Stimulated activated CD4-positive, alpha-beta T cell treated with anti-CD3 and anti-CD28 coated beads, TNF-alpha, amount 100 ng/mL, for 1 hour (primary cell): ENCODE results near the gene CNOT2.

ENCODE experiments used
- DNase-seq, 3 donors: peaks; one replicate each; pipeline ENCODE4 v3.0.0-alpha.2; 2020; ENCODE audit warnings: low read depth in 3 of 3, low spot score in 1 of 3

Gene CNOT2, protein sequence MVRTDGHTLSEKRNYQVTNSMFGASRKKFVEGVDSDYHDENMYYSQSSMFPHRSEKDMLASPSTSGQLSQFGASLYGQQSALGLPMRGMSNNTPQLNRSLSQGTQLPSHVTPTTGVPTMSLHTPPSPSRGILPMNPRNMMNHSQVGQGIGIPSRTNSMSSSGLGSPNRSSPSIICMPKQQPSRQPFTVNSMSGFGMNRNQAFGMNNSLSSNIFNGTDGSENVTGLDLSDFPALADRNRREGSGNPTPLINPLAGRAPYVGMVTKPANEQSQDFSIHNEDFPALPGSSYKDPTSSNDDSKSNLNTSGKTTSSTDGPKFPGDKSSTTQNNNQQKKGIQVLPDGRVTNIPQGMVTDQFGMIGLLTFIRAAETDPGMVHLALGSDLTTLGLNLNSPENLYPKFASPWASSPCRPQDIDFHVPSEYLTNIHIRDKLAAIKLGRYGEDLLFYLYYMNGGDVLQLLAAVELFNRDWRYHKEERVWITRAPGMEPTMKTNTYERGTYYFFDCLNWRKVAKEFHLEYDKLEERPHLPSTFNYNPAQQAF

DNA sequence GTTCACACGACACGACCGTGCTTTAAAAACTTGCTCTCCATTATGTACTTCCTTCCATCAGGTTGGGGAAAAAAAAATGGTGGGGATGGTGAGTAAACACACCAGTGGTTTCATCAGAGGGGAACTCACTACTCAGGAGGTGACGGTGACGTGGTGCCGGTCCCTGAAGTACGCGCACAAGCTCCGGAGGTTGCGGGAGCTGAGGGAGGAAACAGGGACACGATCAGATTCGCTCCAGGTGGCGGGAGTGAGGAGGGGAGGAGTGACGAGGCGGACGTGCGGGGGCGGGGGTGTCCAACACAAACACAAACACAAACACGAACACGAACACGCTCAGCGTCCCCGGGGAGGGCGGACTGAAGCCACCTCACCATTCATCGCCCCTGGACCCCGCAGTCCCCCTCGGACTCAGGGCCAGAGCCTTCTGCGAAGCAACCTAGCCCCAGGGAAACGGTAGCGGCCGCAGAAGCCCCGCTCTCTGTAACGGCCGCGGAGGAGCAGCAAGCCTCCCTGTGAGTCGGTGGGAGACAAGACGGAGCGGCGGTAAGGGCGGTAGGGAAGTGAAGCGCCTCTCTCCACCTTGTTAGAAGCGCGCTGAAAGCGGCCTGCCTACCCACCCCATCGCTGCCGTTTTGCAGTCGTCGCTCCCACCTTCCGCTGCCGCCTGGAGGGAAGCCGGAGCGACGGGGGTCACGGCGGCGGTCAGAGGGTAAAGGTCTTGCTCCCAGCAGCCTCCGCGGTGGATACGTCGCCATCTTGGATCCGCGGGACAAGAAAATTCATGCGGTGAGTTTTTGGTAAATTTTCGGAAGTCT, at the start of gene CNOT2:
Gene CNOT2 (plus strand): TSS at position 739 of the 815 bp plus-strand sequence. CDS start 34,794 bp downstream, outside the sequence.
- peak; percentile 67 to 87 (median 73) for DNase-seq

DNA sequence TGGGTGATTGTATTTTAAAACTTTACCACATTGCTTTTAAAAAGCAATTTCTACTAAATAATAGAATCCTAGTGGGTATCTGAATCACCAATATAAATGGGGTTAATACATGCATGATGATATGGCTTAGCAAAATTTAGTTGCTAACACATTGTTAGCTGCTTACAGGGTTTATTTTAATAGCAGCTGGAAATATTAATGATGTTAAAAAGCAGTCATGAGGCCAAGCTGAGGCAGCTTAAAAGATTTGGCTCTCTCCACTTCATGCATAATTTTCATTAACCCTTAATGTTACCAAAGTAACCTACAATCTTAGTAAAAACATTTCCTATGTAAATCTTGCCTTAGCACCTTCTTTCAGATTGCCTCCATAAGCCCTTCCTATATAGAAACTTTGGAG, 49.2 kb upstream of the CNOT2 start:
- no peak for DNase-seq

DNA sequence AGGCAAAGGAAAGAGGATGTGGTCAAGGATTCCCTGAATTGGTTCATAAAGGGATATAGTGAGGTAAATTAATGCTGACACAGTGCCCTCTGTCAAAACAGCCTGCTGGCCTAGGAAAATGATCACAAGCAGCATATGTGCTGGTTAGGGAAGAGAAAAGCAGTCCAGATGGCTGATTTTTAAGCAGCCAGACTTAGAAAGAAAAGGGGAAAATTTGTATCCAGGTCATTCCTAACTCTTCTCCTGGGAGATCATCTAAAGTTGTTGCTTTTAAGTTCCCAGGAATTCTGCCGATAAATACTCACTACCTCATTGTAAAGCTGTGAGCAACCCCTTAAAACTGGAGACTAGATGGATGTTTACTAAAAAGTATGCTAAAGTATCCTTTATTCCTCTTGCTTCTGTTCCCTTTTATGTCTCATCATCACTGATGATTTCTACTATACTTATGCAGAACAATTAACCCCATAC, 46.4 kb upstream of the CNOT2 start:
- DNase-seq, result no peak

DNA sequence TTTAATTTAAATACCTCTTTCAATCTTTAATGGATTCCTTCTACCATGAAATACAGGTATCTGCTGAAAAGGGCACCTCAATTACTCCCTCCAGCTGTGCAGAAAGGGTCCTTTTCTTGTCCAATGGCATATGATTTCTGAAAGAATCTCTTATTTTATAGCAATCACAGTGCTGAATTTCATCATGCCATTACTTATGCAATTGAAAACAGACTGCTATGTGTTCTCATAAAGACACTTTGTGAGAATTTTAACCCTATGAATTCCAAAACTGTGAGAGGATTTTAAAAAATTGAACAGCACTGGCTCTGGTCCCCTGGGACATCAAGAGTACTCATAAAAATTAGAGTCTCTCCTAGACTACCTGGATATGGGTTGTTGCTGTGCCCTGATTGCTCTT, 45.9 kb upstream of the CNOT2 start:
- DNase-seq, result no peak

GRCh38 chr12:70213707-70214106, 29.5 kb upstream of the CNOT2 start:
- no peak for DNase-seq

GRCh38 chr12:70214972-70215617, 28.1 kb upstream of the CNOT2 start:
- no peak for DNase-seq

DNA sequence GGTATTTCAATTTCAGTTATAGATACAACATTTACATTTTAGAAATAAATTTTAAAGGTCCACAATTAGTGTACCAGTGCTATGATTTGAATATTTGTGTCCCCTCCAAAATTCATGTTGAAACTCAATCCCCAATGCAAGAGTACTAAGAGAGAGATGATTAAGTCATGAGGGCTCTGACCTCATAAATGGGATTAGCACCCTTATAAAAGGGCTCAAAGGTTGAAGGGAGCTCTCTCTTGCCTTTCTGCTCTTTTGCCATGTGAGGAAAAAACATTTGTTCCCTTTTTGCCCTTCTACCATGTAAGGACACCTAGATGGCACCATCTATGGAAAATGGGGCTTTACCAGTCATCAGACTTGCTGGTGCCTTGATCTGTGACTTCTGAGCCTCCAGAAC, 25.8 kb upstream of the CNOT2 start:
- no peak for DNase-seq

- DNase-seq, result no peak
Observed at GRCh38 chr12:70221626-70222025, 21.6 kb upstream of the CNOT2 start.

DNA sequence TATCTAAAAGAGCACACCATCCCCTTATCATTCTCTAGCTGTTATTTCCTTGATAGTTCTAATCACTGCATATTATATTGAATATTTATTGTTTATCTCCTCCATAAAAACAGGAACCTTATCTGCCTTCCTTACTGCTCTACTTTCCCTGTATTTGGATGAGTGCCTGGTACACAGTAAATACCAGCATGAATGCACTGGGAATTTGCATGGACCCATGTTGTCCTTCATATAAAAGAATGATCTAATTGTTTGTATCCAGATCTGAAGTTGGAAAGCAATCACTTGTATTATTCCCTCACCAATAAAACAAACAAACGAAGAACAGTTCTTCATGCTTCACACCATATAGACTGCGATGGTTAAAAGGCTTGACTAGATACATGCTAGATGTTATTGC, 15.3 kb upstream of the CNOT2 start:
- no peak for DNase-seq

GRCh38 chr12:70230934-70231606, 12.2 kb upstream of the CNOT2 start:
- DNase-seq, result no peak

DNA sequence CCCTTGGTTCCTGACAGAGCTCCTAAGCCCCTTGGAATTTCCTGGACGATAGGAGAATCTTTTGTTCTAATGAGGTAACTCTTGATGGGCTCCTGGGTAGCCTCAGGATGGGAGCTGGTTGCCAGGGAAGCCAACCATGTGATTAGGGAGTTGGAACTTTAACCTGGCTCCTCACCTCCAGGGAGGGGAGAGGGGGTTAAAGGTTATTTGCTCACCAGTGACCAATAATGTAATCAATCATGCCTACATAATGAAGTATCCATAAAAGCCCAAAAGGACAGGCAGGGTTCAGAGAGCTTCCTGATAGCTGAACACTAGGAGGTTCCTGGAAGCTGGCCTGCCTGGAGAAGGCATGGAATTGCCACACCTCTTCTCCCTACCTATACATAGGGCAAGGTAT, 6.2 kb upstream of the CNOT2 start:
- DNase-seq, result no peak

DNA sequence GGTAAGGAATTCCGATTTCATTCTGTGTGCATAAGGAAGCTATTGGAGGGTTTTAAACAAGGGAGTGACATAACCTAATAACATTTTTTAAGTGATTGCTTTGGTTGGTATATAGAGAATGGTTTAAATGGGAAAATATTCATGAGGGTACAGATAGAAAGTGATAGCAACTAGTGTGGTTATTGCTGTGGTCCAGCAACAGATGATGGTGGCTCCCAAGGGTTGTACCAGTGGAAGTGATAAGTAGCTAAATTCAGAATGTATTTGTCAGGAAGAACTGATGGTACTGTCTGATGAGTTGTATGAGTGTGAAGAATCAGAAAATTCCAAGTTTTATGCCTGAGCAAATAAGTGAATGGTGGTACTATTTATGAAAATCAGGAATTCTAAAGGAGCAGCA, 2.6 kb upstream of the CNOT2 start:
- DNase-seq, result no peak

DNA sequence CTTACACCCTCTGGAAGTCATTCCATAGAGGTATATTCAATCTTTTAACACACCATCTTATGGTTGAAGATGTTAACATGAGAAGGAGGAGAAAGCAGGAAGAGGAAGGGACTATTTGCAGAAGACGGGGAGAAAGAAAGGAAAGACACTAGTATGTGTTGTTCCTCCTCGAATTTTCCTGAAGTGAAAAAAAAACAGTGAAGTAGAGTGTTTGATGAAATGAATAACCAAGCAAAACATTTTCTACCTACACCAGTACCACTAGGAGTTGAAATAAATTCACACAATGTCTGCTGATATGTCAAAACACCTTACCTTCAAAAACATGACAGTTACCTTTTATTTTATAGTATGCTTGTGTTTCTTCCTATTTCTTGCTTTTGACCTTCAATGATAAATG, 1.4 kb upstream of the CNOT2 start:
- DNase-seq, result no peak

DNA sequence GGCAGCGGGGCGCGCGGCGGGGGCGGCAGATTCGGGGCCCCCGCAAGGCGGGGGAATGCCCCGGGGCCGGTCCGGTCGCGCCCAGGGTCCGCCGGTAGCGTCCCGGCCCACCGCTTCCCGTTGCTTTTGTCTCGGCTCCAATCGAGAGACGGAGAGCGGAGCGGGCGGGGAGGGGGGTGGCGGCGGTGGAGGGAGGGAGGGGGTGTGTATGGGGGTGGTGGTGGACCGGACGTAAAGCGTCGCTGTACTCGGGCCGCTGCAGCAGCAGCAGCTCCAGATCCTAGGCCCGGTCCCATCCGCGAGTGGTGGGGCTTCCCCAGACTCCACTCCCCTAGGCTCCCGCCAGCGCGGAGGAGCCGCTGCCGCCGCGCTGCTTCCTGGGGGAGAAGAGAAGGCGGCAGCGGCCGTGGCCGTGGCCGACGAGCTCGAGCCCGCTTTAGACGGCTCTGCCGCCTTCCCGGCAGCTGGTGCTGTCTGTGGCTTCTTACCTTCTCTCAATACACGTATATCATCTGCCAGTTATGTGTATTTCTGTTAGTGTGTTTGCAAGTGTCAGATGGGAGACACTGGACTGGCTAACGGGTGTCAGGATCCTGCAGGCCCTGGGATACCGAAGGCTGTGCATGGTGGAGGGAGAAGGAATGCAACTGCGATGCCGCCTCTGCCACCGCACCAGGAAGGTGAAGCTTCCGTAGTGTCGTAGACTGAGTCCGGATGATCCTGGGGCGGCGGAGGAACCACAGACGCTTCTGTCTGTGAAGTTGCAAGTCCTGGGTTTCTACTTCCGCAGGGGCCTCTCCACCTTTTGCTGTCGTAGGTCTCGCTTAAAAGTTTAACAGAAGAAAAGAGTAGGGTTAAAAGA, 508 bp downstream of the CNOT2 start:
- peak; percentile 17 to 50 (median 28) for DNase-seq

GRCh38 chr12:70244409-70244808, 1.2 kb downstream of the CNOT2 start:
- no peak for DNase-seq

DNA sequence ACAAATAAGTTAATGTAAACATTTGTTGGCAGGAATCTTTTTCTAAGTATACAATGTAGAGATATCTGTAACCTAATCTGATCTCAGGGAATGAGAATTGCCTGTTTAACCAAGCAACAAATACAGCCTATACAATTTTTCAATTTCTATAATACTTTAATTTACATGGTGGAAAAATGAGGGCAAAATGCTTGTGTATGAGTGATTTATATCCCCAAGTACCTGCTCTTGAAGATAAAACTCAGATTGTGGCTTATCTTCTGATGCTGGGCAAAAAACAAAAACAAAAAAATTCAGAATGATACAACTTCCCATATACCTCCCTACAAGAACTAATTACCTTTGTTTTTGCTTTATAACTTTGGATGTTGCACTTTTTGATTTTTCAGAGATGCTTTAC, 2.2 kb downstream of the CNOT2 start:
- no peak for DNase-seq

- DNase-seq, result no peak
Observed at GRCh38 chr12:70246580-70246979, 3.3 kb downstream of the CNOT2 start.

GRCh38 chr12:70247653-70248199, 4.5 kb downstream of the CNOT2 start:
- DNase-seq, result no peak

GRCh38 chr12:70248876-70249275, 5.6 kb downstream of the CNOT2 start:
- no peak for DNase-seq

DNA sequence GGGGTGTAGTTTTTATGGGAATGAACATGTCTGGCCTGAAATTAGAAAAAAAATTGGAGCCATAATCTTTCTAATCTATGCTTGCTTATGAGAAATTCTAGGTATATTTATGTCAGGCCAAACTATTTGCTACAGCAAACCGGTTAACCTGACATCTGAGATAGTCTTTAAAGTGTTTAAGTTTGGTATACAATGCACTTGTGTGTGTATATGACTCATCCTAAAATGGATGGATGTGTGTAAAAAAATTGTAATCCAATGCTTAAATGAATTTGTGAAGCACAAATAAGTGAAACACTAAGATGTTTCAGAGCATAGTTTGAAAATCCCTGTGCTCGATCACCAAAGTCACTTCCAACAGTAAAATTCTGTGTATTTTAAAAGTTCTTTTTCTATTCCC, 6.7 kb downstream of the CNOT2 start:
- DNase-seq, result no peak
